Neural progenitor cell (in vitro differentiated cells): ENCODE measurements around the gene BDH2.

Experiments
- EZH2 ChIP-seq: fragments of 200-600 bp; sonication (generic); IDR thresholded peaks from 2 replicates; pipeline ENCODE4 v1.6.1; 2017; ENCODE audit warnings: antibody characterized with exemption, mild to moderate bottlenecking, moderate library complexity
- TF ChIP-seq, protein P1 (sequence below): fragments of 200-600 bp; sonication (generic); IDR thresholded peaks from 2 replicates; pipeline ENCODE4 v1.5.1; 2017; ENCODE audit warnings: antibody characterized with exemption, mild to moderate bottlenecking

DNA sequence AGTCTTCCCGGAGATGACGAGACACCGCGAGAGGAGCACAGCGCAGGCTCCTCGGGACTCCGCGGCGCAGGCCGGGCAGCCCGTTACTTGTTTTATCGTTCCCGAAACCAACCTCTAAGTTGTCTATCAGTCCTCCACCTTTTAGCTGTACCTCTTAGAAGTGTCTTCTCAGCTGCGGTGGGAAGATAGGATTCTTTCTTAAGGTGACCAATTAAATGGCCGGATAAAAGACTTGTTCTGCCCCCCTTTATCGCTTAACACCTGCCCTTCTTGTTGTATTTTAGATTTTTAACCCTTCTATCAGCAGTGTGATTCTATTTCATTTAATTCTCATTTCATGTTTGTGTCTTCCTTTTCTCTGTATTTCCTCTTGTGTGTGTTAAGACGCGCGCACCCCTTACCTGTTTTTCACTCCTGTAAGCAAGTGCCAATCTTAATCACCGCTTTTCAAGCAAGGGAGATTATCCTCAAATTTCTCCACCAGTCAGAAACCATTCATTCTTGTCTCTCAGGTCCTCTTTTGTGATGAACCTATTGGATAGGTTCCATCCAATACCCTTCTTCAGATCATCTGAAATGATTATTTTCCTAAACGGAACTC is 22.8 kb downstream of the BDH2 start, which contains the start of gene SLC9B2:
- TF ChIP-seq, protein P1, sequence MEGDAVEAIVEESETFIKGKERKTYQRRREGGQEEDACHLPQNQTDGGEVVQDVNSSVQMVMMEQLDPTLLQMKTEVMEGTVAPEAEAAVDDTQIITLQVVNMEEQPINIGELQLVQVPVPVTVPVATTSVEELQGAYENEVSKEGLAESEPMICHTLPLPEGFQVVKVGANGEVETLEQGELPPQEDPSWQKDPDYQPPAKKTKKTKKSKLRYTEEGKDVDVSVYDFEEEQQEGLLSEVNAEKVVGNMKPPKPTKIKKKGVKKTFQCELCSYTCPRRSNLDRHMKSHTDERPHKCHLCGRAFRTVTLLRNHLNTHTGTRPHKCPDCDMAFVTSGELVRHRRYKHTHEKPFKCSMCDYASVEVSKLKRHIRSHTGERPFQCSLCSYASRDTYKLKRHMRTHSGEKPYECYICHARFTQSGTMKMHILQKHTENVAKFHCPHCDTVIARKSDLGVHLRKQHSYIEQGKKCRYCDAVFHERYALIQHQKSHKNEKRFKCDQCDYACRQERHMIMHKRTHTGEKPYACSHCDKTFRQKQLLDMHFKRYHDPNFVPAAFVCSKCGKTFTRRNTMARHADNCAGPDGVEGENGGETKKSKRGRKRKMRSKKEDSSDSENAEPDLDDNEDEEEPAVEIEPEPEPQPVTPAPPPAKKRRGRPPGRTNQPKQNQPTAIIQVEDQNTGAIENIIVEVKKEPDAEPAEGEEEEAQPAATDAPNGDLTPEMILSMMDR = no peak
- no peak for TF ChIP-seq EZH2
